Measurements from ENCODE around the gene CCM2L.

The CCM2L gene

GRCh38 chr20:32009564-32009963, 674 bp upstream of the CCM2L start:
- Histone ChIP-seq H2BK5ac (ENCODE audit: low read depth, low read length, poor library complexity, severe bottlenecking) (no peak overlapping the region), H2AFZ (ENCODE audit: low read depth, low read length) (no peak overlapping the region), H3K9me3 (ENCODE audit: control insufficient read depth, low read length) (no peaks in the 10 kb centered on the region), H3K23ac (ENCODE audit: low read length in 2 of 2) (no peak overlapping the region), H4K8ac (ENCODE audit: low read length) (no peak overlapping the region), H2BK12ac (ENCODE audit: low read length in 2 of 2) (no peak overlapping the region), H3K18ac (ENCODE audit: low read depth in 1 of 2, low read length in 2 of 2) (no peak overlapping the region), H3K4me3 (ENCODE audit: insufficient read depth in 1 of 2, low read depth in 1 of 2, low read length in 2 of 2) (no peak overlapping the region), H3K79me1 (replicated peaks; ENCODE audit: low read length, poor library complexity, severe bottlenecking) (no peaks in the 10 kb centered on the region), H3K4ac (ENCODE audit: low read depth in 1 of 2, low read length in 2 of 2) (no peak overlapping the region), H3K9ac (ENCODE audit: low read length) (no peak overlapping the region), H3K27ac (ENCODE audit: low read length, poor library complexity, severe bottlenecking) (no peak overlapping the region), H3K4me1 (ENCODE audit: control insufficient read depth, insufficient read depth, low read depth, low read length) (peaks cover 8% of the 10 kb centered on the region), H2BK120ac (ENCODE audit: low read depth, low read length) (no peak overlapping the region), H3K36me3 (ENCODE audit: control insufficient read depth in 1 of 2, insufficient read depth in 2 of 2, low read depth in 1 of 2, low read length in 2 of 2) (no peaks in the 10 kb centered on the region), H2AK5ac (ENCODE audit: low read length, severe bottlenecking) (no peak overlapping the region), H4K91ac (ENCODE audit: low read length) (no peak overlapping the region), H2BK15ac (ENCODE audit: low read depth, poor library complexity, severe bottlenecking) (no peak overlapping the region), H3K27me3 (ENCODE audit: control insufficient read depth in 1 of 2, insufficient read depth in 1 of 2, low read length in 2 of 2) (peaks cover 65 to 69% of the 10 kb centered on the region in 2 experiments), H3K14ac (ENCODE audit: low read length in 2 of 2) (no peak overlapping the region), H3K4me2 (ENCODE audit: low read length, poor library complexity, severe bottlenecking) (no peak overlapping the region)
- DNase-seq, result no peak
- WGBS, result 74% methylated on average over 6 of the region's 7 CpGs

DNA sequence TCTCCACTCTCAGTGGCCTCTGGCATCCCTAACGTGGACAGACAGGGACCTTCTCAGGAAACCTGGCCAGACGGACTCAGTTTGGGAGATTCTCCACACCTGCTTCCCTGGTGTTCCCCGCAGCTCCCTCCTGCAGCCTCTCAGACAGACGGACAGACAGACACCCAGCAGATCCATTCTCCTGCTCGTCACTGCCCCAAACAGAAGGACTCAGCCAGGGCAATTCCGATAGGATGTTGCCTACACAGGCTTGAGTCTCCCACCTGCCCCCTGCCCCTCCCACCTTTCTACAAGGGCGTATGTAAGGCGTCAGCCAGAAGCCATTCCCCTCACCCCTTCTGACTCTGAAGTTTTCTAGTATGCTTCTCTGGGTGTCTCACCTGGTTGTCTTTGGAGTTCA, 428 bp downstream of the CCM2L start:
- Histone ChIP-seq H2AFZ (ENCODE audit: low read depth, low read length) (no peak overlapping the region), H3K79me1 (replicated peaks; ENCODE audit: low read length, poor library complexity, severe bottlenecking) (no peaks in the 10 kb centered on the region), H3K36me3 (ENCODE audit: control insufficient read depth in 1 of 2, insufficient read depth in 2 of 2, low read depth in 1 of 2, low read length in 2 of 2) (no peaks in the 10 kb centered on the region), H3K27me3 (ENCODE audit: control insufficient read depth in 1 of 2, insufficient read depth in 1 of 2, low read length in 2 of 2) (peaks cover 66 to 72% of the 10 kb centered on the region in 2 experiments), H4K8ac (ENCODE audit: low read length) (no peak overlapping the region), H3K9me3 (ENCODE audit: control insufficient read depth, low read length) (no peaks in the 10 kb centered on the region), H3K4me3 (ENCODE audit: insufficient read depth in 1 of 2, low read depth in 1 of 2, low read length in 2 of 2) (no peak overlapping the region), H3K18ac (ENCODE audit: low read depth in 1 of 2, low read length in 2 of 2) (no peak overlapping the region), H2AK5ac (ENCODE audit: low read length, severe bottlenecking) (no peak overlapping the region), H3K9ac (ENCODE audit: low read length) (no peak overlapping the region), H3K14ac (ENCODE audit: low read length in 2 of 2) (no peak overlapping the region), H4K91ac (ENCODE audit: low read length) (no peak overlapping the region), H2BK12ac (ENCODE audit: low read length in 2 of 2) (no peak overlapping the region), H2BK120ac (ENCODE audit: low read depth, low read length) (no peak overlapping the region), H2BK5ac (ENCODE audit: low read depth, low read length, poor library complexity, severe bottlenecking) (no peak overlapping the region), H3K4me2 (ENCODE audit: low read length, poor library complexity, severe bottlenecking) (no peak overlapping the region), H3K4ac (ENCODE audit: low read depth in 1 of 2, low read length in 2 of 2) (no peak overlapping the region), H3K4me1 (ENCODE audit: control insufficient read depth, insufficient read depth, low read depth, low read length) (peaks cover 8% of the 10 kb centered on the region), H3K27ac (ENCODE audit: low read length, poor library complexity, severe bottlenecking) (no peak overlapping the region), H3K23ac (ENCODE audit: low read length in 2 of 2) (no peak overlapping the region), H2BK15ac (ENCODE audit: low read depth, poor library complexity, severe bottlenecking) (no peak overlapping the region)
- 46% methylated on average over 8 of the region's 8 CpGs for whole genome bisulfite sequencing
- no peak for DNase-seq

- Histone ChIP-seq H3K36me3 (ENCODE audit: control insufficient read depth in 1 of 2, insufficient read depth in 2 of 2, low read depth in 1 of 2, low read length in 2 of 2) (no peaks in the 10 kb centered on the region), H3K23ac (ENCODE audit: low read length in 2 of 2) (no peak overlapping the region), H2BK120ac (ENCODE audit: low read depth, low read length) (no peak overlapping the region), H4K8ac (ENCODE audit: low read length) (no peak overlapping the region), H3K4ac (ENCODE audit: low read depth in 1 of 2, low read length in 2 of 2) (no peak overlapping the region), H3K9ac (ENCODE audit: low read length) (no peak overlapping the region), H3K27me3 (ENCODE audit: control insufficient read depth in 1 of 2, insufficient read depth in 1 of 2, low read length in 2 of 2) (peaks cover 61 to 80% of the 10 kb centered on the region in 2 experiments), H2BK5ac (ENCODE audit: low read depth, low read length, poor library complexity, severe bottlenecking) (no peak overlapping the region), H3K27ac (ENCODE audit: low read length, poor library complexity, severe bottlenecking) (no peak overlapping the region), H2BK12ac (ENCODE audit: low read length in 2 of 2) (no peak overlapping the region), H3K18ac (ENCODE audit: low read depth in 1 of 2, low read length in 2 of 2) (no peak overlapping the region), H3K79me1 (replicated peaks; ENCODE audit: low read length, poor library complexity, severe bottlenecking) (no peaks in the 10 kb centered on the region), H4K91ac (ENCODE audit: low read length) (no peak overlapping the region), H3K4me1 (ENCODE audit: control insufficient read depth, insufficient read depth, low read depth, low read length) (peaks cover 4% of the 10 kb centered on the region), H3K9me3 (ENCODE audit: control insufficient read depth, low read length) (no peaks in the 10 kb centered on the region), H2AK5ac (ENCODE audit: low read length, severe bottlenecking) (no peak overlapping the region), H3K4me3 (ENCODE audit: insufficient read depth in 1 of 2, low read depth in 1 of 2, low read length in 2 of 2) (no peak overlapping the region), H2AFZ (ENCODE audit: low read depth, low read length) (no peak overlapping the region), H2BK15ac (ENCODE audit: low read depth, poor library complexity, severe bottlenecking) (no peak overlapping the region), H3K4me2 (ENCODE audit: low read length, poor library complexity, severe bottlenecking) (no peak overlapping the region), H3K14ac (ENCODE audit: low read length in 2 of 2) (no peak overlapping the region)
- no peak for DNase-seq
- WGBS, result 75% methylated on average over 5 of the region's 5 CpGs
Observed at GRCh38 chr20:32012159-32012688, 2.0 kb downstream of the CCM2L start.

DNA sequence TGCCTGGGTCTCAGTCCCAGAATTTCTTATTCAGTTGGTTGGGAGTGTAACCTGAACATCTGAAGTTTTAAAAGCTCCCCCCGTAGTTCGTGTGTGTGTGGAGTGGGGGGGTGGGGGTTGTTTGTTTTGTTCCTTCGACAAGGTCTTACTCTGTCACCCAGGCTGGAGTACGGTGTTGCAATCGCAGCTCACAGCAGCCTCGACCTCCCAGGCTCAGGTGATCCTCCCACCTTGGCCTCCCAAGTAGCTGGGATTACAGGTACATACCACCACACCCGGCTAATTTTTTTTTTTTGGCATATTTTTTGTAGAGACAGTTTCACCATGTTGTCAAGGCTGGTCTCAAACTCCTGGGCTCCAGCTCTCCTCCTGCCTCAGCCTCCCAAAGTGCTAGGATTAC, 3.1 kb downstream of the CCM2L start:
- 86% methylated on average over 7 of the region's 7 CpGs for WGBS
- no peak overlapping the region for H4K91ac ChIP-seq (ENCODE audit: low read length)
- H3K4ac ChIP-seq (ENCODE audit: low read depth in 1 of 2, low read length in 2 of 2), result no peak overlapping the region
- H3K79me1 ChIP-seq (replicated peaks; ENCODE audit: low read length, poor library complexity, severe bottlenecking), result no peaks in the 10 kb centered on the region
- H3K4me1 ChIP-seq (ENCODE audit: control insufficient read depth, insufficient read depth, low read depth, low read length), result peaks cover 5% of the 10 kb centered on the region
- H3K14ac ChIP-seq (ENCODE audit: low read length in 2 of 2), result no peak overlapping the region
- no peak overlapping the region for H3K27ac ChIP-seq (ENCODE audit: low read length, poor library complexity, severe bottlenecking)
- H3K4me2 ChIP-seq (ENCODE audit: low read length, poor library complexity, severe bottlenecking), result no peak overlapping the region
- peaks cover 64 to 80% of the 10 kb centered on the region in 2 experiments for H3K27me3 ChIP-seq (ENCODE audit: control insufficient read depth in 1 of 2, insufficient read depth in 1 of 2, low read length in 2 of 2)
- H3K4me3 ChIP-seq (ENCODE audit: insufficient read depth in 1 of 2, low read depth in 1 of 2, low read length in 2 of 2), result no peak overlapping the region
- no peak overlapping the region for H2BK12ac ChIP-seq (ENCODE audit: low read length in 2 of 2)
- no peak overlapping the region for H2BK15ac ChIP-seq (ENCODE audit: low read depth, poor library complexity, severe bottlenecking)
- H3K36me3 ChIP-seq (ENCODE audit: control insufficient read depth in 1 of 2, insufficient read depth in 2 of 2, low read depth in 1 of 2, low read length in 2 of 2), result no peaks in the 10 kb centered on the region
- H3K9me3 ChIP-seq (ENCODE audit: control insufficient read depth, low read length), result no peaks in the 10 kb centered on the region
- H4K8ac ChIP-seq (ENCODE audit: low read length), result no peak overlapping the region
- H2AK5ac ChIP-seq (ENCODE audit: low read length, severe bottlenecking), result no peak overlapping the region
- no peak overlapping the region for H3K23ac ChIP-seq (ENCODE audit: low read length in 2 of 2)
- no peak for DNase-seq
- H3K9ac ChIP-seq (ENCODE audit: low read length), result no peak overlapping the region
- H2BK5ac ChIP-seq (ENCODE audit: low read depth, low read length, poor library complexity, severe bottlenecking), result no peak overlapping the region
- H2BK120ac ChIP-seq (ENCODE audit: low read depth, low read length), result no peak overlapping the region
- no peak overlapping the region for H3K18ac ChIP-seq (ENCODE audit: low read depth in 1 of 2, low read length in 2 of 2)
- no peak overlapping the region for H2AFZ ChIP-seq (ENCODE audit: low read depth, low read length)
